Aorta (tissue), 5 donors: ENCODE data around the gene UBR7. TPM values are rescaled to one million over a fixed set of nuclear protein-coding genes. Genes with fewer than 3 reads are reported as not detected.

Experiments
- ATAC-seq: fragments of 200-7000 bp; cut with Tn5 transposase; one replicate; pipeline ENCODE4 v1.9.1; 2022; ENCODE audit warnings: moderate library complexity; ENCODE audit not compliant: low FRiP score
- DNase-seq, 2 donors: peaks; one replicate each; pipeline ENCODE4 v3.0.0-alpha.2; 2020
- H3K27ac ChIP-seq, 2 donors: one replicate each; pipeline ENCODE4 v1.5.1; 2013; ENCODE audit warnings: low read length in 2 of 2, mild to moderate bottlenecking in 2 of 2, moderate library complexity in 2 of 2, control low read depth in 1 of 2, inconsistent platforms in 1 of 2, low read depth in 1 of 2
- H3K27me3 ChIP-seq, 2 donors: one replicate each; pipeline ENCODE4 v1.6.1; 2013; ENCODE audit warnings: control low read depth in 1 of 2, low read length in 1 of 2, mild to moderate bottlenecking in 1 of 2, moderate library complexity in 1 of 2; ENCODE audit not compliant: insufficient read depth in 2 of 2, control insufficient read depth in 1 of 2
- H3K36me3 ChIP-seq, 2 donors: one replicate each; pipeline ENCODE4 v1.6.1; 2013; ENCODE audit warnings: control low read depth in 1 of 2, low read length in 1 of 2, mild to moderate bottlenecking in 1 of 2; ENCODE audit not compliant: insufficient read depth in 2 of 2, control insufficient read depth in 1 of 2
- H3K4me1 ChIP-seq, 2 donors: one replicate each; pipeline ENCODE4 v1.6.1; 2013; ENCODE audit warnings: low read length in 2 of 2, control low read depth in 1 of 2, mild to moderate bottlenecking in 1 of 2, moderate library complexity in 1 of 2; ENCODE audit not compliant: insufficient read depth in 2 of 2, control insufficient read depth in 1 of 2
- H3K4me3 ChIP-seq, 2 donors: one replicate each; pipeline ENCODE4 v1.5.1; 2013; ENCODE audit warnings: low read length in 2 of 2, control low read depth in 1 of 2, mild to moderate bottlenecking in 1 of 2
- H3K9me3 ChIP-seq: one replicate; pipeline ENCODE4 v1.6.1; 2013; ENCODE audit warnings: mild to moderate bottlenecking, low read length; ENCODE audit not compliant: control insufficient read depth
- WGBS, 2 donors: extraction: QIAGEN DNeasy Blood & Tissue Kit; methylation state at CpG; one replicate each; pipeline ENCODE4 v1.1.7; 2013; 5-methylcytosine and 5-hydroxymethylcytosine counted together
- intact Hi-C, 2 donors: fragments of 100-400 bp; cut with DNase I; formaldehyde crosslinking; loops; one replicate each; pipeline versions ENCODE4 v1.14.2 to v1.15.0; 2022
- polyA plus RNA-seq, 2 donors: library from polyadenylated mRNA; stranded (reverse); fragments of 200-250 nt; gene quantifications; one replicate each; pipeline ENCODE4 v1.2.3, GENCODE V29; 2013
- total RNA-seq, 2 donors: library from RNA; stranded (reverse); fragmentation: NEBNext Ultra II Directional; extraction: Animal tissue kit (Norgen Biotek cat#: 25700); gene quantifications; one replicate each; pipeline ENCODE4 v1.2.1, GENCODE V29; 2021
- donor health status: healthy with polysubstance abuse.
- donor health status: Bipolar disorder and iron deficiency.
- donor health status: DM: no; HTN: no; CAD: no.
- donor health status: DM: no; HTN: no; CAD: no.
- donor health status: DM: yes; HTN: yes; CAD: no.

The UBR7 gene
- total and polyA plus RNA-seq, 4 donors: 14.7 to 18.5 (median 16.9) TPM

DNA sequence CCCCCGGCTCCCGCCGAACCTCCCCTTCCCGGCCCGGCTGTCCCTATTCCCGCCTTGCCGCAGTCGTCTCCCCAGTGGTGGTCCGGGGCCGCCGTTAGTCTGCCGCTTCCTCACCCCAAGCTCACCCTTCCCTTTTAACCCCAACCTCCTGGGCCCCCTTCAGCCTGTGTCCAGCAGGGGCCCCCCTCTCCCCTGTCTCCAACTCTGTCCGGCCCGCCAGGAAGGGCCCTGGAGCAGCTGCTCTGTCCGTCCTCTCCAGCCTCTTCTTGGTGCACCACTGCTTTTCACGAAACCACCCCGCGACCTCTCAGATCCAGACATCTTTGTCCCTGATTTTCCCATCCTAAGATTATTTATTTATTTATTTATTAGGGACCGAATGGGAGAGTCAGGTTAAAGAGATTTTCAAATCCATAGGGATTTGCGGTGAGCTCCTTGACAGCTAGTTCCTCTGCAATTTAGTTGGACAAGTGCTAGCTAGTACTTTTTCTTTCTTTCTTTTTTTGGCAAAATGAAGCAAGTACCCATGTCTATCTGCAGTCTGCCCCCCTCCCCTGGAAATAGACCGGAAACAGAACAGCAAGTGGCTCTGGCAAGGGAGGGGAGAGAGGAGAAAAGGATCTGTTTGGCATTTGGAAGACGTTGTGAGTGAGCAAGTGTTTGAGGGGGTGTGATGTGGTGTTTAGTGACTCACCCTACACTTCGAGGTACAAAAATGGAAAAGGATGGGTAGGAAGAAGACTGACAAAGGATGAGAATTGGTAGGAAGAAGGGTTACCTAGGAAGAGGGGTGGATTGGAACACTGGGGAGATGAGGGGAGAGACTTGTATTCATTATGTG, 632 bp downstream of the UBR7 start:
- Histone ChIP-seq H3K27ac (peak overlapping the region in 1 of 2 donors; percentile 37), H3K4me3 (peak overlapping the region; percentile 75 to 89), H3K4me1 (no peaks in the 10 kb centered on the region), H3K9me3 (no peaks in the 10 kb centered on the region), H3K27me3 (no peaks in the 10 kb centered on the region), H3K36me3 (peaks cover 0 to 3% of the 10 kb centered on the region in 2 donors)
- 0 to 1% methylated on average over 23 of the region's 23 CpGs for WGBS, 2 donors
- DNase-seq (no peak), ATAC-seq (peak; percentile 85)
- intact Hi-C loops: loop anchor here (2.0 to 5.0 kb wide), 3 partner anchors 23 to 410 kb away; partner anchors contain the start of genes BTBD7 (in 1 of the 2), LYSET (in 1 of the 2) and MOAP1 (in 1 of the 2)

- no peak for DNase-seq
- WGBS, 2 donors: 81 to 84% methylated on average over 3 of the region's 3 CpGs
- intact Hi-C loops: no loop called here
- H3K27ac ChIP-seq: no peak overlapping the region
- H3K4me3 ChIP-seq: no peak overlapping the region
- H3K9me3 ChIP-seq: no peaks in the 10 kb centered on the region
- no peak for ATAC-seq
- H3K4me1 ChIP-seq: no peaks in the 10 kb centered on the region
- H3K27me3 ChIP-seq: no peaks in the 10 kb centered on the region
- peaks cover 1 to 6% of the 10 kb centered on the region in 2 donors for H3K36me3 ChIP-seq
Measured at GRCh38 chr14:93212432-93212831, 5.4 kb downstream of the UBR7 start.

DNA sequence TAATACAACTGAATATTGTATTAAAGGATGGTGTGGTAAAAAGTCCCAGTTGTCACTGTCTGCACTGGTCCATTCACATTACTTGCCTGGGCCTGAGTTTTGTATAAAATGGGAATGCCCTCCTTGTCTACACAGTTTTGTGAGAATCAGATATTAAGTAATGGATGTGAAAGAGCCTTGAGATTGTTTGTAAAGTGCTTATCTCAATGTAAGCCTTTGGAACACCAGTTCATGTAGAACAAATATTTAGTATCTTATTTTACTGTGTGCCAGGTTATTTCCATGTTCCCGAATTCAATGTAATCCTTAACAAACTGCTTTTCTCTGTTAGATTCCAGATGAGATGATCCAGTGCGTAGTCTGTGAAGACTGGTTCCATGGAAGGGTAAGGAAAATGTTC, 7.5 kb downstream of the UBR7 start:
- Histone ChIP-seq H3K27ac (no peak overlapping the region), H3K36me3 (peaks cover 1 to 6% of the 10 kb centered on the region in 2 donors), H3K9me3 (no peaks in the 10 kb centered on the region), H3K4me1 (no peaks in the 10 kb centered on the region), H3K4me3 (no peak overlapping the region), H3K27me3 (no peaks in the 10 kb centered on the region)
- WGBS, 2 donors: 91 to 92% methylated on average over 2 of the region's 2 CpGs
- no peak for ATAC-seq
- DNase-seq: no peak
- intact Hi-C loops: no loop called here

DNA sequence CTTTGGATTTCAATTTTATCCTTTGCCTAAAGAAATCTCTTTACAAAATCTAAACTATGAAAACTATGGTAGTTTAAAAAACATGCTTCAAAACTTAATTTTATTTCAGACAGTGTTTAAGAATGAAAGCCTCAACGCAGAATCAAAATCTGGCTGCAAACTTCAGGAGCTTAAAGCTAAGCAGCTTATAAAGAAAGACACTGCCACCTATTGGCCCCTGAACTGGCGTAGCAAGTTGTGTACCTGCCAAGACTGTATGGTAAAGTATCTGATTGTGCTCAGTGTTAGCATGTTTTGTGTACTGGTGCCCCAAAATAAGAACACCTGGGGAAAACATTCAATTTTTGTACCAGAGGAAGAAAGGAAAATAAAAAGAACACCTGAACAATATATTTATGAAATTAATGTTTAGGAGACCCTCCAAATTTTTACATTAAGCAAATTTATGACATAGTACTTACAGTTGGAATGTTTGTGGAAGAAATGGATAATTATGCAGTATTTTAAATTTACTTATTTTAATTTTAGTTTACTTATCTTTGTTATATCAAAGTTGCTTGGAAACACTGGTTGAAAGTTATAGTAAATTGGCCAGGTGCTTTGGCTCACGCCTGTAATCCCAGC, 12.2 kb downstream of the UBR7 start:
- no peak for ATAC-seq
- Histone ChIP-seq H3K4me3 (no peak overlapping the region), H3K9me3 (no peaks in the 10 kb centered on the region), H3K27ac (no peak overlapping the region), H3K36me3 (peaks cover 1 to 6% of the 10 kb centered on the region in 2 donors), H3K27me3 (no peaks in the 10 kb centered on the region), H3K4me1 (no peaks in the 10 kb centered on the region)
- intact Hi-C loops: no loop called here
- no peak for DNase-seq
- 44 to 45% methylated on average over 3 of the region's 3 CpGs for WGBS, 2 donors

GRCh38 chr14:93220509-93220908, 13.5 kb downstream of the UBR7 start:
- no peak overlapping the region for H3K27ac ChIP-seq
- intact Hi-C loops: no loop called here
- DNase-seq: no peak
- H3K27me3 ChIP-seq: no peaks in the 10 kb centered on the region
- no peaks in the 10 kb centered on the region for H3K9me3 ChIP-seq
- ATAC-seq: no peak
- H3K4me3 ChIP-seq: no peak overlapping the region
- peaks cover 1 to 6% of the 10 kb centered on the region in 2 donors for H3K36me3 ChIP-seq
- H3K4me1 ChIP-seq: no peaks in the 10 kb centered on the region

- WGBS, 2 donors: 97 to 99% methylated on average over 27 of the region's 27 CpGs
- no peak for ATAC-seq
- H3K4me3 ChIP-seq: no peak overlapping the region
- peaks cover 3 to 6% of the 10 kb centered on the region in 2 donors for H3K36me3 ChIP-seq
- DNase-seq: no peak
- no peaks in the 10 kb centered on the region for H3K4me1 ChIP-seq
- intact Hi-C loops: no loop called here
- H3K9me3 ChIP-seq: no peaks in the 10 kb centered on the region
- no peak overlapping the region for H3K27ac ChIP-seq
- no peaks in the 10 kb centered on the region for H3K27me3 ChIP-seq
Measured at GRCh38 chr14:93223565-93223964, 16.5 kb downstream of the UBR7 start.

DNA sequence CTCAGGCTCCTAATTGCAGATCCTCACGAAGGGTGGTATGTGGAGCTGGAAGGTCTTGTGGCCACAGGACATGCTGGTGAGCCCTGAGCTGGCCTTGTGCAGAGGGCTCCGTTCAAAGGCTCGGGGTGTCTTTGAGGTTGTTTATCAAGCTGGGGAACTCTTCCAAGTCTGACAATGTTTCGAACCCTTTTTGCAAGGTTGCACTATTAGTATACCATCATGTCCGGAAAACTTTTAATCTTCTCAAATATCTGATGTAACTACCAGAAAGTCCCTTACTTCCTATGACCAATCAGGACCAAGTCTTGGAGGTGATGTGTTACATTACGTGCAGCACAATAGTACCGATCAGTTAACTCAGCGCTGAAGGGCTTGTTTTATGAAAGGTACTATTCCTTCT, 21.5 kb downstream of the UBR7 start:
- H3K36me3 ChIP-seq: peaks cover 3 to 6% of the 10 kb centered on the region in 2 donors

GRCh38 chr14:93230539-93230938, 23.5 kb downstream of the UBR7 start:
- Histone ChIP-seq H3K4me1 (no peaks in the 10 kb centered on the region), H3K27ac (no peak overlapping the region), H3K27me3 (no peaks in the 10 kb centered on the region), H3K9me3 (no peaks in the 10 kb centered on the region), H3K4me3 (no peak overlapping the region), H3K36me3 (peaks cover 3 to 6% of the 10 kb centered on the region in 2 donors)
- WGBS, 2 donors: 95 to 97% methylated on average over 16 of the region's 16 CpGs
- intact Hi-C loops: no loop called here
- DNase-seq (no peak), ATAC-seq (no peak)

More for the DNA sequence above, 21.5 kb downstream of the UBR7 start:
- ATAC-seq (no peak), DNase-seq (no peak)
- H3K9me3 ChIP-seq: no peaks in the 10 kb centered on the region
- 97 to 98% methylated on average over 8 of the region's 8 CpGs for WGBS, 2 donors
- H3K27ac ChIP-seq: no peak overlapping the region
- no peaks in the 10 kb centered on the region for H3K4me1 ChIP-seq
- no peaks in the 10 kb centered on the region for H3K27me3 ChIP-seq
- H3K4me3 ChIP-seq: no peak overlapping the region
- intact Hi-C loops: no loop called here
